Sigmoid colon (tissue), 7 donors: ENCODE data around the gene ECSCR. TPM values are rescaled to one million over a fixed set of nuclear protein-coding genes. Genes with fewer than 3 reads are reported as not detected.
A peak's percentile ranks its signal among the peaks of the same experiment; 100 is the strongest.
"Not testable (repeated sequence)": the region's sequence is repeated elsewhere in the genome, so short reads cannot be mapped to it uniquely, and the experiment has no call there.

ENCODE experiments used
- DNase-seq: peaks from one replicate; pipeline ENCODE4 v3.0.0-alpha.2; 2019
- H3K27ac ChIP-seq, 4 donors: fragments of 200-600 bp; sonication (generic); one replicate each; pipeline ENCODE4 v1.5.1; 2016 to 2019; ENCODE audit warnings: mild to moderate bottlenecking in 1 of 4
- H3K27me3 ChIP-seq, 3 donors: fragments of 200-600 bp; sonication (generic); one replicate each; pipeline ENCODE4 v1.5.1; 2019; ENCODE audit warnings: mild to moderate bottlenecking in 1 of 3
- H3K36me3 ChIP-seq, 4 donors: fragments of 200-600 bp; sonication (generic); one replicate each; pipeline ENCODE4 v1.5.1; 2016 to 2019
- H3K4me1 ChIP-seq, 4 donors: fragments of 200-600 bp; sonication (generic); one replicate each; pipeline ENCODE4 v1.5.1; 2017 to 2019
- H3K4me3 ChIP-seq, 4 donors: fragments of 200-600 bp; sonication (generic); one replicate each; pipeline ENCODE4 v1.5.1; 2017 to 2019; ENCODE audit warnings: mild to moderate bottlenecking in 2 of 4, moderate library complexity in 1 of 4
- H3K9me3 ChIP-seq, 4 donors: fragments of 200-600 bp in 3 of 4; sonication (generic) in 3 of 4; one replicate each; pipeline versions ENCODE4 v1.5.1 to v1.6.1; 2013 to 2019
- EP300 ChIP-seq, 4 donors: sonication (generic); formaldehyde crosslinking; IDR thresholded peaks; one replicate each; pipeline ENCODE4 v1.6.1; 2017; ENCODE audit warnings: antibody characterized with exemption in 4 of 4
- POLR2A ChIP-seq, 2 donors: fragments of 450-650 bp; IDR thresholded peaks; one replicate each; pipeline ENCODE4 v1.6.1; 2016; ENCODE audit warnings: antibody characterized with exemption in 2 of 2, mild to moderate bottlenecking in 2 of 2, moderate library complexity in 2 of 2
- POLR2AphosphoS5 ChIP-seq, 4 donors: sonication (generic); formaldehyde crosslinking; IDR thresholded peaks; one replicate each; pipeline ENCODE4 v1.6.1; 2017; ENCODE audit warnings: antibody characterized with exemption in 4 of 4
- WGBS, 2 donors: extraction: QIAGEN DNeasy Blood & Tissue Kit; methylation state at CpG; one replicate each; pipeline ENCODE4 v1.1.7; 2013; 5-methylcytosine and 5-hydroxymethylcytosine counted together
- intact Hi-C: fragments of 100-400 bp; cut with DNase I; formaldehyde crosslinking; loops from one replicate; pipeline ENCODE4 v1.15.1; 2023
- polyA plus RNA-seq, 3 donors: library from polyadenylated mRNA; stranded (reverse); fragments of 200-250 nt; gene quantifications; one replicate each; pipeline ENCODE4 v1.2.3, GENCODE V29; 2013
- total RNA-seq, 4 donors: library from RNA; depleted of rRNA; stranded (reverse); fragments of >200 nt; gene quantifications; one replicate each; pipeline ENCODE4 v1.1.0, GENCODE V29; 2016
- TF ChIP-seq, protein P1 (sequence below), 4 experiments: fragments of 450-650 bp in 3 of 4; fragments of 200-600 bp in 1 of 4; IDR thresholded peaks; one replicate each; pipeline ENCODE4 v1.5.1; 2016 to 2019; ENCODE audit warnings: antibody characterized with exemption in 4 of 4, mild to moderate bottlenecking in 3 of 4, moderate library complexity in 2 of 4
- donor health status: healthy with polysubstance abuse.
- donor health status: Bipolar disorder and iron deficiency.
- donor health status: healthy.

ECSCR gene
- total and polyA plus RNA-seq, 7 donors = 2.5 to 16.6 (median 13.7) TPM

DNA sequence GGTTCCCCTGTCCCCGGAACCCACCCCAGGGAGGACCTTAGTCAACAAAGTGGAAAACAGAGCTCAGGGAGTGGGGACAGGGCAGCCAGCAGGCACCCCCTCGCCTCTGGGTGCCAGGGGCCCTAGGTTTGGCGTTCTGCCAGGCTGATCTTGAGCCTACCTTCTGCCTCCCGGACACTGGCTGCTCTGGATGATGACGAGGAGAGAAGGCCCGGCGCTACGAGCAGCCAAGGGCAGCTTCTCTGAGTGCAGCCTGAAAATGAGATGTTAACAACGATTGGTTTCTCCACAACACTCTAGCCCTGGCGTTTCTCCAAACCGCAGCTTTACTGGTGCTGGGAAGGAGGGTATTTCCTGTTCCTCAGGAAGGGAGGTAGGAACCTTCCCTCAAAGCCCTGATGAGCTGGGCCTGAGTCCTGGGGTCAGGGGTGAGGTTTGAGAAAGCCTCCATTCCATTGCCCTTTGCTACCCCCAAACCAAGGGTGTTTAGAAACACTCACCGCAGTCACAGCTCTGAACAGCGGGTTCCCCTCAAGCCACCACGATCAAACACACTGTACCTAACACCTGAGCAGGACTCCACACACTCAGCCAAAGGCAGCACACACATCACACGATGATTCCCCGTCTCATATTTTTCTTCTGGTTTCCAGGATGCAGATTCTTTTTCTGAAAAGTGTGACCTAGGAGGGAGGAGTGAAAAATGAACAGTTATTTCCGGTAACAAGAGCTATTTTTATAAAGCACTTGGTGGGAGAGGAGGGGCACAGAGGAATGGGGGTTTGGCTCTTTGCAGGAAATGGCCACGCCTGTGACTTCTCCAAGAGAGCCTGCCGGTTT, 19.7 kb upstream of the ECSCR start, which contains the start of gene STING1:
TSS of gene STING1 (minus strand) at position 709 of the 840 bp plus-strand sequence. CDS start 1,054 bp downstream, outside the sequence.
- H3K4me1 ChIP-seq = peaks cover 0 to 29% (median 13%) of the 10 kb centered on the region in 4 donors
- peak within 1 kb of the TSS; percentile 78 to 90 (median 82) for H3K27ac ChIP-seq
- 6 to 10% methylated on average over 19 of the region's 19 CpGs for WGBS, 2 donors
- peak; percentile 92 for DNase-seq
- H3K36me3 ChIP-seq = peaks cover 0 to 18% (median under 1%) of the 10 kb centered on the region in 4 donors
- H3K4me3 ChIP-seq = peak within 1 kb of the TSS; percentile 11 to 45 (median 38)
- H3K9me3 ChIP-seq = no peaks in the 10 kb centered on the region
- no peaks in the 10 kb centered on the region for H3K27me3 ChIP-seq
- TF ChIP-seq, protein P1, sequence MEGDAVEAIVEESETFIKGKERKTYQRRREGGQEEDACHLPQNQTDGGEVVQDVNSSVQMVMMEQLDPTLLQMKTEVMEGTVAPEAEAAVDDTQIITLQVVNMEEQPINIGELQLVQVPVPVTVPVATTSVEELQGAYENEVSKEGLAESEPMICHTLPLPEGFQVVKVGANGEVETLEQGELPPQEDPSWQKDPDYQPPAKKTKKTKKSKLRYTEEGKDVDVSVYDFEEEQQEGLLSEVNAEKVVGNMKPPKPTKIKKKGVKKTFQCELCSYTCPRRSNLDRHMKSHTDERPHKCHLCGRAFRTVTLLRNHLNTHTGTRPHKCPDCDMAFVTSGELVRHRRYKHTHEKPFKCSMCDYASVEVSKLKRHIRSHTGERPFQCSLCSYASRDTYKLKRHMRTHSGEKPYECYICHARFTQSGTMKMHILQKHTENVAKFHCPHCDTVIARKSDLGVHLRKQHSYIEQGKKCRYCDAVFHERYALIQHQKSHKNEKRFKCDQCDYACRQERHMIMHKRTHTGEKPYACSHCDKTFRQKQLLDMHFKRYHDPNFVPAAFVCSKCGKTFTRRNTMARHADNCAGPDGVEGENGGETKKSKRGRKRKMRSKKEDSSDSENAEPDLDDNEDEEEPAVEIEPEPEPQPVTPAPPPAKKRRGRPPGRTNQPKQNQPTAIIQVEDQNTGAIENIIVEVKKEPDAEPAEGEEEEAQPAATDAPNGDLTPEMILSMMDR (IDR thresholded peaks at IDR 0.05) = no peak
- peak; percentile 25 to 52 (median 42) for TF ChIP-seq POLR2AphosphoS5 (IDR thresholded peaks at IDR 0.05)
- intact Hi-C loops = no loop called here

DNA sequence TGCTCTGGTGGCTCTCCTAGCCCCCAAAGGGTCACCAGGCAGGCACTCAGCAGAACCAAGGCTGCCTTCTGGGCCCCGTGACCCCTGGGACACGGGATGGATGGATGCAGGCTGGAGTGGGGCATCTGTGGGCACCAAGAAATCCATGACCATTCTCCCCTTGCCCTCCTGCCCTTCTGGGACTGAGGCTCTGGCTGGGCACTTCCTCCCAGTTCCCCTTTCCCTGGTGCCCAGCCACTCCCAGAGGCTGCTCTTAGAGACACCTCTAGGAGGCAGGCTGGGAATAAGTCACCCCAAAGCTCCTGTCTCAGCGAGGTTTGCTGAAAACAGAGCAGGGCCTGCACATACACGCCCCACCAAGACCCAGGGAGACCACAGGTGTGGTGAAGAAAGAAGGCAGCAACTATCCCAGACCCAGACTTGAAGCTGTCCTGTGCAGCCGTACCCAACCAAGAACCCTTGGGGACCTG, 19.1 kb upstream of the ECSCR start:
- H3K36me3 ChIP-seq = peaks cover 0 to 22% (median 2%) of the 10 kb centered on the region in 4 donors
- peak overlapping the region; percentile 78 to 90 (median 82) for H3K27ac ChIP-seq
- TF ChIP-seq, protein P1 (IDR thresholded peaks at IDR 0.05) = no peak
- TF ChIP-seq POLR2AphosphoS5 (IDR thresholded peaks at IDR 0.05) (no peak), EP300 (IDR thresholded peaks at IDR 0.05) (no peak), POLR2A (IDR thresholded peaks at IDR 0.05) (no peak)
- WGBS, 2 donors = 34 to 57% methylated on average over 5 of the region's 5 CpGs
- H3K27me3 ChIP-seq = no peaks in the 10 kb centered on the region
- no peaks in the 10 kb centered on the region for H3K9me3 ChIP-seq
- DNase-seq = peak; percentile 76
- intact Hi-C loops = no loop called here
- H3K4me1 ChIP-seq = peaks cover 0 to 29% (median 13%) of the 10 kb centered on the region in 4 donors
- H3K4me3 ChIP-seq = peak overlapping the region; percentile 11 to 45 (median 38)

DNA sequence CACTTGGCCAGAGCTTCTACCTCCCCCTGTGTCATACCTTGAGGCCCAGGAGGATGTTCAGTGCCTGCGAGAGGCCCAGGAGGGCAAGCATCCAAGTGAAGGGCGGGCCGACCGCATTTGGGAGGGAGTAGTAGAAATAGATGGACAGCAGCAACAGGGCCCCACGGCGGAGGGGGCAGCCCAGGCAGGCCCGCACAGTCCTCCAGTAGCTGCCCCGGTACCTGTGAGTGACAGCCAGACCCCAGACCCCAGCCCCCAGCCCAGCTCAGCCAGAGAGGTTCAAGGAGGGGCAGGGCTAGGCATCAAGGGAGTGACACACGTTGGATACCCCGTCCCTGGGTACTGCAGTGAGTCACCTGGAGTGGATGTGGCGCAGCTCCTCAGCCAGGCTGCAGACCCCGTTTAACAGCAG, 18.6 kb upstream of the ECSCR start:
- Histone ChIP-seq H3K9me3 (no peaks in the 10 kb centered on the region), H3K27me3 (no peaks in the 10 kb centered on the region), H3K27ac (peak overlapping the region; percentile 78 to 90 (median 82)), H3K4me1 (peaks cover 0 to 29% (median 13%) of the 10 kb centered on the region in 4 donors), H3K4me3 (peak overlapping the region; percentile 11 to 45 (median 38)), H3K36me3 (peaks cover 0 to 23% (median 2%) of the 10 kb centered on the region in 4 donors)
- 49 to 82% methylated on average over 12 of the region's 12 CpGs for WGBS, 2 donors
- TF ChIP-seq POLR2A (IDR thresholded peaks at IDR 0.05) (no peak), POLR2AphosphoS5 (IDR thresholded peaks at IDR 0.05) (no peak), EP300 (IDR thresholded peaks at IDR 0.05) (no peak)
- TF ChIP-seq, protein P1 (IDR thresholded peaks at IDR 0.05) = no peak
- intact Hi-C loops = no loop called here
- peak; percentile 72 for DNase-seq

DNA sequence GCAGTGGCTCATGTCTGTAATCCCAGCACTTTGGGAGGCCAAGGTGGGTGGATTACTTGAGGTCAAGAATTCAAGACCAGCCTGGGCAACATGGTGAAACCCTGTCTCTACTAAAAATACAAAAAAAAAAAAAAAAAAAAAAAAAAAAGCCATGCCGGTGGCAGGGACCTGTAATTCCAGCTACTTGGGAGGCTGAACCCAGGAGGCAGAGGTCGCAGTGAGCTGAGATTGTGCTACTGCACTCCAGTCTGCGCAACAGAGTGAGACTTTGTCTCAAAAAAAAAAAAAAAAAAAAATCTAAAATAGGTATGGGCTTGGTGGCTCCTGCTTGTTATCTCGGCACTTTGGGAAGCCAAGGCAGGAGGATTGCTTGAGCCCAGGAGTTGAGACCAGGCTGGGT, 17.2 kb upstream of the ECSCR start:
- H3K9me3 ChIP-seq, DNase-seq, H3K27me3 ChIP-seq, H3K4me3 ChIP-seq, intact Hi-C loops: not testable (repeated sequence)
- H3K4me1 ChIP-seq = peaks cover 0 to 29% (median 13%) of the 10 kb centered on the region in 4 donors
- H3K27ac ChIP-seq = peak overlapping the region in 1 of 4 donors; percentile 90
- H3K36me3 ChIP-seq = peaks cover 0 to 27% (median 2%) of the 10 kb centered on the region in 4 donors
- WGBS, 2 donors = 93 to 95% methylated on average over 4 of the region's 4 CpGs

DNA sequence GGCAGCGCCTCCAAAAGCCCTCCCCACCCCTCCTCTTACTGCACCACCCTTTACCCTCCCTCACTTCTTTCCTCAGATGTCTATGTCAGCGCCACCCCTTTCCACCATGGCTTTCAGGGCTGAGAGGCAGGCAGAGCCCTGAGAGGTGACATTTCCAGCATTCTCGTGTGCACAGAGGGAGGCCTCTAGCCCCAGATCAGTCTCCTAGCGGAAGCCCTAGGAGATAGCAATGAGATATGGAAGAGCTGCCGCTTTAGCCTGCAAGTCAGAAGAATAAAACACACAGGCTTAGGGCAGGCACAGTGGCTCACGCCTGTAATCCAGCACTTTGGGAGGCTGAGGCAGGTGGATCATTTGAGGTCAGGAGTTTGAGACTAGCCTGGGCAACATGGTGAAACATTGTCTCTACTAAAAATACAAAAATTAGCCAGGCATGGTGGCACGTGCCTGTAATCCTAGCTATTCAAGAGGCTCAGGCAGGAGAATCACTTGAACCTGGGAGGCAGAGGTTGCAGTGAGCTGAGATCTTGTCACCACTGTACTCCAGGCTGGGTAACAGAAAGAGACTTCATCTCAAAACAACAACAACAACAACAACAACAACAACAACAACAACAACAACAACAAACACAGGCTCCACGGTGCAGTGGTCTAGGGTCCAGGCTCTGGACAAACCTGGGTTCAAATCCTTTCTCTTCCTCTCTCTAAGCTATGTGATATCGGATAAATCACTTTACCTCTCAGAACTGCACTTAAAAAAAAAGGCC, 16.3 kb upstream of the ECSCR start:
- peaks cover 0 to 27% (median 2%) of the 10 kb centered on the region in 4 donors for H3K36me3 ChIP-seq
- H3K9me3 ChIP-seq, H3K4me3 ChIP-seq, intact Hi-C loops, DNase-seq, H3K27me3 ChIP-seq: not testable (repeated sequence)
- 87 to 89% methylated on average over 9 of the region's 9 CpGs for WGBS, 2 donors
- peak overlapping the region in 1 of 4 donors; percentile 90 for H3K27ac ChIP-seq
- peaks cover 0 to 29% (median 13%) of the 10 kb centered on the region in 4 donors for H3K4me1 ChIP-seq
